ELF-1 (cell line): Measurements from ENCODE around the gene KANSL1.
"Not testable (repeated sequence)": the region's sequence is repeated elsewhere in the genome, so short reads cannot be mapped to it uniquely, and the experiment has no call there.

Experiments used
- DNase-seq: peaks from one replicate; pipeline ENCODE4 v3.0.0-alpha.2; 2016; ENCODE audit warnings: low read depth, low spot score

The KANSL1 gene

GRCh38 chr17:46192189-46192438 is 1.1 kb downstream of the KANSL1 start:
- no peak for DNase-seq

- DNase-seq: peak; percentile 76
Measured at GRCh38 chr17:46191322-46192188, 1.7 kb downstream of the KANSL1 start.

- no peak for DNase-seq
Measured at GRCh38 chr17:46190763-46191162, 2.5 kb downstream of the KANSL1 start.

GRCh38 chr17:46186827-46187235 is 6.4 kb downstream of the KANSL1 start:
- DNase-seq: peak; percentile 72

GRCh38 chr17:46184696-46185095 is 8.5 kb downstream of the KANSL1 start:
- no peak for DNase-seq

GRCh38 chr17:46183383-46183782 is 9.8 kb downstream of the KANSL1 start:
- not testable (repeated sequence) for DNase-seq

GRCh38 chr17:46182961-46183360 is 10.3 kb downstream of the KANSL1 start:
- peak; percentile 57 for DNase-seq

- DNase-seq: no peak
Measured at GRCh38 chr17:46181940-46182339, 11.3 kb downstream of the KANSL1 start.

- not testable (repeated sequence) for DNase-seq
Measured at GRCh38 chr17:46181316-46181715, 11.9 kb downstream of the KANSL1 start.

GRCh38 chr17:46180892-46181274 is 12.3 kb downstream of the KANSL1 start:
- DNase-seq: no peak

- DNase-seq: peak; percentile 63
Measured at GRCh38 chr17:46180185-46180891, 12.9 kb downstream of the KANSL1 start.

GRCh38 chr17:46179375-46179999 is 13.7 kb downstream of the KANSL1 start:
- DNase-seq: no peak

GRCh38 chr17:46178550-46179214 is 14.5 kb downstream of the KANSL1 start:
- DNase-seq: no peak

- no peak for DNase-seq
Measured at GRCh38 chr17:46176975-46177374, 16.3 kb downstream of the KANSL1 start.

- no peak for DNase-seq
Measured at GRCh38 chr17:46175891-46176290, 17.3 kb downstream of the KANSL1 start.

- DNase-seq: no peak
Measured at GRCh38 chr17:46173153-46173552, 20.1 kb downstream of the KANSL1 start.

GRCh38 chr17:46171939-46172338 is 21.3 kb downstream of the KANSL1 start:
- no peak for DNase-seq

- no peak for DNase-seq
Measured at GRCh38 chr17:46170639-46171429, 22.4 kb downstream of the KANSL1 start.

GRCh38 chr17:46169913-46170638 is 23.2 kb downstream of the KANSL1 start:
- DNase-seq: no peak

GRCh38 chr17:46167826-46168569 is 25.2 kb downstream of the KANSL1 start:
- DNase-seq: no peak
